GM18508 (cell line): ENCODE results near the gene ADCY9.
"Not testable (repeated sequence)": the region's sequence is repeated elsewhere in the genome, so short reads cannot be mapped to it uniquely, and the experiment has no call there.

Experiments used
- ATAC-seq: cut with Tn5 transposase; IDR thresholded peaks from one replicate; pipeline ENCODE4 v1.9.1; 2021; ENCODE audit warnings: moderate number of reproducible peaks; ENCODE audit not compliant: insufficient read depth, unreplicated experiment

ADCY9 gene

DNA sequence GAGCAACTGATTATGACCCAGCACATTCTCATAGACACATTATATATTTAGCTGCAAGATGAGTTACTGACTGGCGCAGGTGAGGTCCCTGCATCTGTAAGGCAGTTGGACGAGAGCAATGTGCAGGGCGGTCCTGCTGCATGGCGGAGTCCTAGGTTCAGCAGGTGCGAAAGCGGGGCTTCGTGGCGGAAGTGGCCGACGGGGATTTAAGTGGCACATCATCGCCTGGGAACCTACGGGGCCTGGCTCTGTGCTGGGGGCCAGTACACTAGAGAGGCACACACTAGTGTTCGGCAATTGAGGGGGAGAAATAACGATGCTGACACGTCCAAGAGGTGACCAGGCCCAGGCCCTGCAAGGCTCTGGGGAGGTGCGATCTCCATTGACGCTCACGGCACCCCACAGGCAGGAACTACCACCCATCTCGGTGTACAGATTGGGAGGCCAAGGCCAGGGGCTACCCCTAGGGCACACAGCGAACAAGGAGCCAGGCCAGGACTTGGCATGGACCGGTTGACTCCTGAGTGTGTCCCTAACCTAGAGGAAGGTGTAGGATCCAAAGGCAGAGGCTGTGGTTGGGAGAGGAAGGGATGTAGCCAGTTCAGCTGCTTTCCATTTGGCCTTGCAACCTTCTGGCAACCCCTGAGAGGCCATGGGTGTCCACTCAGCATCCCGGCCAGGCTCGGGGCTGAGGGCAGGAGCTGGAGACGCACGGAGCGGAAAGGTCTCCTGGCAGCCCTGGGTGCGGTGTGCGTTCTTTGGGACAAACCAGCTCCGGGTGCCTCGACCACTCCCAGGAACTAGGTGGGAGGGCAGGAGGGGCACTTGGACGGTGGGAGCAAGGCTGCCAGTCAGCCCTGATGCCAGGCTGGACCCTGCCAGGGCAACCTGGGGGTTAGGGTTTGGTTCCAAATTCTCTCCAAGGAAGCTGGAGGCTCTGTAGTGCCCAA lies 131.9 kb downstream of the ADCY9 start:
- ATAC-seq: no peak

DNA sequence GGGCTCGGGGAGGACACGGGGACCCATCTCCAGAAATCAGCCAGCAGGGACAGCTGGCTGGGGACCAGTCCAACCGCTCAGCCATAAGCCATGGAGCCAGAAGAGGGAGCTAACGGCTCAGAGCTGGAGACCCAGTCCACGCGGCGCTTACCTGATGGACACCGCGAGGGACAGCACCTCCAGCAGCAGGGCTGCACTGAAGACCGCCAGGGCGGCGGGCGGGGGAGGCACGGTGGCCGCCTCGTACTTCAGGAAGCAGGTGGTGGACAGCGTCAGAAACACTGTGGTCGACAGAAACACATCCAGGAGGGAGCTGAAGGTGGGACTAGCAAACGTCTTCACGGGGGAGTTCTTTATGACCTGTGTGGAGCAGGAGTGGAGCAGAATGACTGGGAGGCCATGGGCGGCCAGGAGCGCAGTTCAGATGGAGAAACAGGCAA lies 133.1 kb downstream of the ADCY9 start:
- no peak for ATAC-seq

DNA sequence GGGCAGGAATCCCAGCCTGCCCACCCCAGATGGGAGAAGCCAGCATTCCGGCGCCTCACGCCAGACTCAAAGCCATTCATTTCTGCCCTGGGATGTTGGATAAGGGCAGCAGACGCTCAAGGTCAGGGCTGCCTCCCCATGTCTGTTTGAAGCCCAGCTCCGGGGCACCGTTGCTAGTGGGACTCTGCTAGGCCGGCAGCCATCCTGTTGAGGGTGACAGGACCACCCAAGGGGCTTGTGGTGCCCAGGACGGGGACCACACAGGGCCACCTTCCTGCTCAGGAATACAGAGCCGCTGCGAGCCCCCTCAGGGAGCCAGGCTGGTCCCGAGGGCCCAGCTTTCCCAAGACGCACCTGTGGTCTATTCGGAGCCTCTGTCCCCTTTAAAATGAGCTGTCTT lies 134.0 kb downstream of the ADCY9 start:
- no peak for ATAC-seq

DNA sequence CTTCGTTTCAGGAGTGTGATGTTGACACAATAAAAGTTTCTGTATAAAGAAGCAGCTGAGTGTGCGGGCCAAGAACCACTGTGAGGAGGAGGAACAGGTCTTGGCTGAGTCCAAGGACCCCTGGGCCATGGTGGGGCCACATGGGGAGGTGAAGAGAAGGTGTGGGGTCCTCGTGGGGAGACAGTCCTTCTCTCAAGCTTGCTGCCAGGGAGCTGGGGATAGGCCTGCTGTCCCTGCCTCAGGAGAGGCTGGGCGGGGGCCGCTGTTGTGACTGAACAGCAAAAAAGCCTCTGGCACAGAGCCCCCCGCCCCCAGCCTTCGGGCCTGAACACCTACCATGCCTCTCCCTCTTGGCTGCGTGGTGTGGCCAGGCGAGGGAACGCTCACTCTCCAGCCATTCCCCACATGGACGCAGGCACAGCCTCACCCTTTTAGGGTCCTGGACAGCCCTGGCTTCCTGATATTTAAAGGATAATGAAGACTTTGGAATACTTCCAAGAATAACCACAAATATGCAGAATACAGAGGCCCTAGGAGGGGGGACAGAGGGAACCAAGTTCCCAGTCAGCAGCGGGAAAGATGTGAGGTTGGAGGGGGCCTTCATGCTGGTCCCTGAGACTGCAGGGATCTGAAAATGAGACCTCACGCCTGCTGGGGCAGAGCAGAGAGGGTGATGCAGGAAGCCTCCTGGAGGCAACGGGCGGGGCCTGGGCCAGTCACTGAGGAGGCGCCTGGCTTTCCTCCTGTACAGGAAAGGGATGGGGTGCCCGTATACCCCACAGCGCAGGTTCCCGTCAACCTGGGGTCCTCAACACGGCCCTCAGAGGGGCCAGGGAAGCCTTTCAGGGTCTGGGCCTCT lies 135.8 kb downstream of the ADCY9 start:
- ATAC-seq: no peak

DNA sequence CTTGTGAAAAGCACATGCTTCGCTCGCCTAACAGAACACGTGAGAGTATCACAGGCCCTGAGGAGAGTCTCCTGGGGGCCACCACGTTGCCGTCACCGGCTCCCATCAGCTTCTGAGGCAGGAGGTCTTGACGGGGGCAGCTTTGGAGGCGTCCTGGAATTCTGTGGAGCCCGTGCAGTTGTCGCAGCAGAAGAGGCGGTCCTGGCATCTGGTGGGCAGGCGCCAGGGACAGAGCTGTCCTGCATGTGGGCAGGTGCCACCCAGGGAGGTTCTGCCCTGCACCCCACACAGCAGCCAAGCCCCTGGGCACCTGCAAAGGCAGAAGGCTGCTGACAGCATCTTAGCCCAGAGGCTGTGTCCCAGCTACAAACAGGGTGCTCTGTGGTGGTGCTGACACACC lies 136.7 kb downstream of the ADCY9 start:
- no peak for ATAC-seq

DNA sequence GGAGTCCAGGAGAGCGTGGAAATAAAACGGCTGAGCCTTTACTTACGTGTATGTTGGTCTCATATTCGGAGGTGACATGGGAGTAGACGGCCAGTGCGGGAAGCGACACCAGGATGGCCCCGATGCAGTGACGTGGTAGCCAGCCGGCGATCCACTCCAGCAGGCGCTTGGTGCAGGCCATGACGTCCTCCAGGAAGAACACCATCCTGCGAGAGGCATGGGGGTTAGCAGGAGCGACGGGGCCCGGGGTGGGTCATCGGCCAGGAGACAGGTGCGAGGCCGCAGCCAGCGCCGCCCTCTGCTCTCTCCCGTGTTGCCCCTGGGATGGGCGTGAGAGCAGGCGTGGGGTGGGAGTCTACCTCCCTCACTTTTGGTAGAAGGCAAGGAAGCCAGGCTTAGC lies 137.2 kb downstream of the ADCY9 start:
- ATAC-seq: no peak

DNA sequence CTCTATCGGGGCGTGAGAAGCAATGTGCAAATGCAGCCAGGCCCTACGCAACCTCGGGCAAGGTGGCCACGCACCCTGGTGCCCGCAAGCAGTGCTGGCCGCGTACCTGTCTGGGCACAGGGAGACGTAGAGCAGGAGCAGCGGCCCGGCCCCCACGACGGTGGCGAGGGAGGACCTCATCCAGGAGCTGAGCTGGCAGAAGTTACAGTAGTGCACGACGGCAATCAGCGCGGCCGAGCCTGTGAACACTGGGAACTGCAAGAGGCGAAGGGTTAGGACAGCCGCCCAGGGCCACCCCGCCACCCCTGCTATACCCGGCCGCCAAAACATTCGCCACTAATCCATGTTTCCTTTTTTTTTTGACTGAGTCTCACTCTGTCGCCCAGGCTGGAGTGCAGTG lies 138.9 kb downstream of the ADCY9 start:
- no peak for ATAC-seq

DNA sequence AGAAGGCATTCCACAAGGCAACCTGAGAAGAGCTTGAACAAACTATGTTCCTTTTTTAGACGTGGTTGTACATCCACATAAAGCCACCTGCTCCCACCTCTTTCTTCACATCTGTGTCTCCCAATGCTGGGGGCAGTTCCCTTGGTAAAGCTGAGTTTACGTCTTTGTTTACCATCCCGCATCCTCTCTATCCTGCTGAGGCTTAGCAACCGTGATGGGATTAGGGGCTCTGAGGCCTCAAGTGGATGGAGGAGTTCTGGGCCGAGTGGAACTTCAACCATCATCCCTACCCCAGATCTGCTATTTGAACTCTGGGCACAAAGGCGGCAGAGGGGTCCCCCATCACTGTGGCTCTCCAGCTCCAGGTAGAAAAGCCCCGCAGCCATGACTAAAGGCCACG lies 141.5 kb downstream of the ADCY9 start:
- no peak for ATAC-seq

DNA sequence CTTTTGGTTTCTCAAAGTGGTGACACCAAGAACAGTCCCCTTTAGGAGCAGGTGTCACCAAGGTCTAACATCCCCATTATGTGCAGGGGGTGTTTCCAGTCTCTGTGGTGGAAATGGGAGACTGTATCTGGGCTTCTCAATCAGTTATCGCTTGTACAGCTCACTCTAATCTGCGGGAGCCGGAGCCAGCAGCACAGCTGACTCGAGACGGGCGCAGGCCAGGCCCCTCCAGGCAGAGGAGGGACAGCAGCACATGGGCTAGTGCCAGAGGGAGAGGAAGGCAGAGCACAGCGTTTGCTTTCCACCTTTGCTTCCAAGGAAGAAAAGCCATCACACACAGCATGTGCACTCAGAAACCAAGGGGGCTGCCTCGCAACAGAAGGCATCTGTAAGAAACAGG lies 144.5 kb downstream of the ADCY9 start:
- ATAC-seq: no peak

DNA sequence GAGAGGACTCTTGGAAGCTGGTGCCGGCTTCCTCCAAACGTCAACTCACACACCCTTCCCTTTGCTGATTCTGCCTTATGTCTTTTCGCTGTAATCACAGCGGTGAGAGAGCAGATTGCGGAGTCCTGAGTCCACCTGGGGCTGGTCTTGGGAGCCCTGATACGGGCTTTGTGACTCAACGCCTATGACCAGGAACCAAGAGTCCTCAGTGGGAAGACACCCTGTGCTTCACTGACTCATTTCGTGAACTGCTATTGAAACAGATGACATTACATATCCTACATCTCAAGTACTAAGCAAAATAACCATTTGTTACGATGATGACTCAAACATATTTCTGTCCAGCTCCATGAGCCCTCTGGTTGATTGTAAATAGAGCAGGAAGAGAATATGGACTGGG lies 145.0 kb downstream of the ADCY9 start:
- ATAC-seq: no peak

DNA sequence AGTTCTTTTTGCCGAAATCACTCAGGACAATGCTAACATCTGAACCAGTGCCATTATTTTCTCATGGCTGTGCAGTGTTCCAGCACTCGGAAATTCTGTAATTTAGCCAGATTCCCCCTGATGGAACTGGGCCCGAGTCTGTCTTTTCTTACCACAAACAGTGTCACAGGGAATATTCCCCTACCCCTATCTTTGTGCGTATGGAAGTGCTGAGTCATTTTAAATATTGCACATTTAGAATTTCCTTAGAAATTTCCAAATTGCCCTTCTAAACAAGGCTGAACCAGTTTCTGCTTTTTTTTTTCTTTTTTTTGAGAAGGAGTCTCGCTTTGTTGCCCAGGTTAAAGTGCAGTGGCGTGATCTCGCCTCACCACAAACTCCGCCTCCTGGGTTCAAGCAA lies 147.7 kb downstream of the ADCY9 start:
- no peak for ATAC-seq

DNA sequence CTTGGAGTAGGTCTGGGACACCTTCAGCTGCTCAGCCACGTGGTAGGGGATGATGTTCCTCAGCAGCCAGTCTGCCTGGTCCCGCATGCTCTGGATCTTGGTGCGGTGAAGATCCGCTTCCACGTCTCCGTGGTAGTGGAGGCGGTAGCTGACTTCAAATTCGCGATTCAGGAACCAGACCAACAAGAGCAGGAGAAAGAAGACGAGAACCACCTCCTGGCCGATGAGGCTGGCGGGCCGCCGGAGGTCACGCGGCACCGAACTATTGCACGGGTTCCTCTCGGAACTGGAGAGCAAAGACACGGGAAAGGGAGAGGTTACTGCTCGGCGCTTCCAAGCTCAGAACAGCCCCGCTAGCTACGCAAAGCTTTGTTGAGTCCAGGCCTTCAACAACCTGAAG lies 149.6 kb downstream of the ADCY9 start:
- no peak for ATAC-seq

DNA sequence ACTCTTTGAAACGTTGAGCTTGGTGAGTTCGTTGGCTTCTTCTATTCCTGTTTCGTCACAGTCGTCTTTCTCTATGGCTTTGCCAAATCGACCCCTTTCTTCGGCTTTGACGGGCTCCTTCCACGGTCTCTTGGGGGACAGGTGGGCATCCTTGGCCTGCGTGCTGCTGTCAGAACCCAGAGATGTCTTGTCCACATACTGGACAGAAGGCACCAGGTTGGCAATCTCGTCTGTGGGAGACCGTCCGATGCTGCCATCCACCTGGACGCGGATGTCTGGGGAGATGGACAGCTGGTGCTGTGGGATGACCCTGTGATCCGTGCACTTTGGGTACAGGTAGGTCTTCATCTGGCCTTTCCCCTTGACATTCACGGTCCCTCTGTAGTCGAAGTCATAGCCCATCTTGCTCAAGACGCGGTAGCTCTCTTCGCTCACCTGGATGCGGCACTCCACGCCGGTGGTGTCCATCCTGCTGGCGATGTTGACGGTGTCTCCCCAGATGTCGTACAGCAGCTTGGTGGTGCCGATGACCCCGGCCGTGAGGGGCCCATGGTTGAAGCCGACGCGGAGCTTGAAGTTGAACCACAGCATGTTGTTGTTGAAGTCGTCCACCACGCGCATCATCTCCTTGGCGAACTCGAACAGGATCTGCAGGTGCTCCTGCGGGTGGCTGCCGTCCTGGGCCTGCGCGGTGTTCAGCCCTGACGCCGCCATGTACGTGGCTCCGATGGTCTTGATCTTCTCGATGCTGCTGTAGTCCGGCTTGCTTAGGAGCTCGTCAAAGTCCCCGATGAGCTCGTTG lies 150.3 kb downstream of the ADCY9 start:
- no peak for ATAC-seq

DNA sequence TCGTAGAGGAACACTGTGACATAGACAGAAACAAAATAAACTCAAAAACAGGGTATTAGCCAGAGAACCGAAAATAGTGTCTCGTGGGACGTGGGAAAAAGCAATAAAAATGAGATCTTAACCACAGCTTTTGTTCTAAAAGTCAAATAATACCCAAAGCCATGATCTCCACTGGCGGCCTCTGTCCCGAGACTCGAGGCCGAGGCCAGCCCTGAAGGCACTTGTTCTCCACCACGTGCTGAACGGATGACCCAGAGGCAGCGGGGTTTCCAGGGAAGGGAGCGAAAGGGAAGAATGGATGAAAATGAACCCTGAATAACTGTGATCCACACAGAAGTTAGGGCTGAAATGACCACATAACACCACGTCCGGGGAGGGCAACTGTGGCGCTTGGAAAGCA lies 150.9 kb downstream of the ADCY9 start:
- no peak for ATAC-seq

DNA sequence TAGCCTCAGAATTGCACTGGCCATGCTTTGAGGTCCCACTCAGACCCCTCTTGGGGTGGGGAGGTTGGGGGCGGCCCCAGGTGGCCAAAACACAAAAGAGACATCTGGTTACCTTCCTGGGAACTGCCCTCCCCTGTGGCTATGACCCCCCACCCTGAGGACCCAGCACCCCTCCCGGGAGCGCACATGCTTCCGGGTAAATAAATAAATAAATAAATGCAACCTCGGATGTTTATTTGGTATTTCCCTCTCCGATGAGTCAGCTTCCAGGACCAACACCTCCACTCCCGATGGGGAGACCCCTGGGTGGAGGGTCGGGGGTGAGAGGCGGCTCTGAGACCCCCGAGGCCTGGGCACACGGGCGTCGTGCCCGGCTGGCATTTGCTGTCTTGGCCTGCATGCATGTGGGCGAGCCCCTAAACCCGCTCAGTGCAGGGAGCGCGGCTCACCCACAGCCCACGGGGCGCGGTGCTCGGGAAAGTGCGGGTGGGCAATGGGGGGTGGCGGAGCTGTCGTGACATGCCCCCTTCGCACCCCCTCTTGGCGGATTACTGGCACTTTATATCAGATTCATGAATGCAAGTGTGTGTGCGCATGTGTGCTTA lies 151.5 kb downstream of the ADCY9 start:
- ATAC-seq: no peak

DNA sequence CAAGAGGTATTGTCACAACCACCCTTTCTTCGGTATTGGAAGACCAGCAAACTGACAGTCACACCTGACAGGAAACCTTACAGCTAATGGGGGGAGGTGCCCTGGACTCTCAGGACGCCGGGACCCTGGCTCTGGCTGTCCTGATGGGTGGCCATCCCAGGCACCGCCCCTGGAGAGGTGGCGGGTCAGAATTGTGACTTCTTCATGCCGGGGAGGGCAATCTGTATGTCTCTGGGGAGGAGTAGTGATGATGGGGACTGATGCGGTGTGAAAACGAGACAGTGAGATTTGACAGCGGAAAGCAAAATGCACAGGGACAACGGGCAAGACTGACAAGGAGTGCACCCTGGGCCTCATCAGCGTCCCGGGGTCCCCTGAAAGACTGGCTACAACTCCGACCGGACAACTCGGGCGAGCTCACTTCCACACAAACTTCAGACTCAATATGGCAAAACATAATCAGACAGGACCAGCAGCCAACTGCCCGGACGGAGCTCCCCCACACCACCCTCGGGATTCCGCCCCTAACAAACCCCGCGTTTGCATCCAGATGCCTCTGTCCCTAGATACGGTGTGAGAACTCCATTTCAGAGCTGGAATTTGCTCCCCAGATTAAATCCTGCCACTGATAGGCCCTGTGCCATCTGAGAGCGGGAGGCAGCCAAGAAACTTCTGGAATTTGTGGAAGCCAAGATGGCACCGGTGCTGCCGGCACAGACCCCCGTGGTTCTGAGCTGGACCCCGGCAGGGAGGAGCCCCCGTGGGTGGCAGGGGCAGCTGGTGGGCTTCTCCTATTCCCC lies 152.2 kb downstream of the ADCY9 start:
- ATAC-seq: no peak

DNA sequence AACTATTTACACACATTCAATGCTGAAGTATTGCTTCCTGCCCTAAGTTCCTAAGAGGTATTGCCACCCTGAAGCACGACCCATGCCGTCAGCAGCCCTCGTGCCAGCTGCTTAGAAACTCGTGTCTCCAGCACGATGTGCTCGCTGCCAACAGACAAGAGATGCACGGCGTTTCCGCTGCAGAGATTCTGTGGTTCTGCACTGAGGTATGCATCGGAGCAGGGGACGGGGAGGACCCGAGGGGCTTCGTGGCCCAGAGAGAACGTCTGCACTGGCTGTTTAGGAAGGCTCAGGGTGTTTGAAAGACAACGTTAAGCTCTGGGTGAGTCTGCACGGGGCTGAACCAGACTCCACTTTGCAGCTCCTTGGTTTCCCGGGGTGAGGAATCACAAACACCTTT lies 153.0 kb downstream of the ADCY9 start:
- no peak for ATAC-seq

DNA sequence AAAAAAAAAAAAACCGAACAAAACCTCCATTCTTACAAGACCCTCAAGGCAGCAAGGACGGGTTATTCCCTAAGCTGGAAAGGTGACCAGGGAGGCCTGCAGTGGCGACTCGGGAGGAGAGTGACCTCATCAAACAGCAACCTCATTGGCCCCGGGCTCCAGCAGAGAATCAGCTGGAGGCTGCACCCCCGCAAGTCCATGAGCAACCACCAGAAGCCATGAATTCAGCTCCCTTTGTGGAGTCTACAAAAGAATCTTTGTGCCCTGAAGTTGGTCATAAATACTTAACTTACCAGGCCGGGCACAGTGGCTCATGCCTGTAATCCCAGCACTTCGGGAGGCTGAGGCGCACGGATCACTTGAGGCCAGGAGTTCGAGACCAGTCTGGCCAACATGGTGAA lies 154.8 kb downstream of the ADCY9 start:
- no peak for ATAC-seq

DNA sequence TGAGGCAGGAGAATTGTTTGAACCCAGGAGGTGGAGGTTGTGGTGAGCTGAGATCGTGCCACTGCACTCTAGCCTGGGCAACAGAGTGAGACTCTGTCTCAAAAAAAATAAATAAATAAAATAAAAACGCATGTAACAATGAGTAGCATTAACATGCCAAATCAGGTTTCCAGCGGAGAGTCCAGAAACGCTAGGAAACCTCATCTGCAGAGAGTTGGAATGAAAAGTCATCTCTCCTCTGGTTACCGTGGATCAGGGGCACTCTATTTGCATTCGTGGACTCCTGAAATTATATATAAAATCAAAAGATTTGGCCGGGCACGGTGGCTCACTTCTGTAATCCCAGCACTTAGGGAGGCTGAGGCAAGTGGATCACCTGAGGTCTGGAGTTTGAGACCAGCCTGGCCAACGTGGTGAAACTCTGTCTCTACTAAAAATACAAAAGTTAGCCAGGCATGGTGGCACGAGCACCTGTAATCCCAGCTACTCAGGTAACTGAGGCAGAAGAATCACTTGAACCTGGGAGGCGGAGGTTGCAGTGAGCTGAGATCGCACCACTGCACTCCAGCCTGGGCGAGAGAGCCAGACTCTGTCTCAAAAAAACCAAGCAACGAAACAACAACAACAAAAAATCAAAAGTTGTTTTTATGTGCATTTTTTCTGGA lies 156.2 kb downstream of the ADCY9 start:
- not testable (repeated sequence) for ATAC-seq
